ENCODE data around the gene ICA1.

Gene ICA1

GRCh38 chr7:8089036-8089780 is 172.8 kb downstream of the ICA1 start:
- DNase-seq: no peak

DNA sequence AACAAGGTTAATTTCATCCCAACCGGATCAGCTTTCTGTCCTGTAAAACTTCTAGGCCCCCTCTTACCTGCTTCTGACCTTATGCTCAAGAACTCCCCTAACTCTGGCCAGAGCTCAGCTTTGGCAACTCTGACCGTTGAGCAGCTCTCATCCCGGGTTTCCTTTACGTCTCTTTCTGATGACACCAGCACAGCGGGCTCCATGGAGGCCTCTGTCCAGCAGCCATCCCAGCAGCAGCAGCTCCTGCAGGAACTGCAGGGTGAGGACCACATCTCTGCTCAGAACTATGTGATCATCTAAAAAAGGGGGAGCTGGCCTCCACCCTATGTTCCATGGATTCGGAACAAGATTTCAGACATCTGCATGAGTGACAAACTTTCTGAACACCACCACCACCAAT is 175.7 kb downstream of the ICA1 start:
- DNase-seq: no peak

GRCh38 chr7:8085420-8085819 is 176.5 kb downstream of the ICA1 start:
- DNase-seq: no peak

DNA sequence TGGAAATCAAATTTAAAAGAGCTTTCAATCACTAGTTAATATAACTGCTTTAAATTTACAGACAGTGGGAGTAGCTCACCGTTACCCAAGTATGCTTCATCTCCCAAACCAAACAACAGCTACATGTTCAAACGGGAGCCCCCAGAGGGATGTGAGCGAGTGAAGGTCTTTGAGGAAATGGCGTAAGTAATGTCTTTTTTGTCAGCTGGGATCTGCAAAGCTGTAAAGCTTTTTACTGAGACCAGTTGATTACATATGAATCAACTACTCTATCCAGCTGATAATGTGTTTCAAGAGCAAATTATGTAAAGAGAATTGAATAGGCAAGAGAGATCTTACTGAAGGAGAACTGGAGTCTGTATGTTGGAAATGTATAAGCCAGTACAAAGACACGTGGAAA is 177.1 kb downstream of the ICA1 start:
- DNase-seq: no peak

DNA sequence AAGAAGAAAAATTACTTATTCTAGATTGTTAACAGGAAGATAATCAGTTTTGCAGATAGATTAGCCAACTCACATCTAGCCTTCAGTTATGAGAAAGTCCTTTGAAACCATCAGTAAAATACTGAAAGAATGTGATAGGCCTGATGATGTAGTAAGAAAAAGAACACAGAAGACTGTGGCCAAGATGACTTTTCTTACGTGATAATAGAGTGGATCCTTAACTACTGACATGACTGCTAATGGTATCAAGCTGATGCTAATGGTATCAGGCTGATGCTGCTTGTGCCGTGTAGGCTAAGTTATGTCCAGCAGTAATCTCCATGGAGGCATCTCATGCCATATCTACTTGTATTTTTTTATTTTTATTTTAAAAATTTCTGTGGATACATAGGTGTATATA is 179.2 kb downstream of the ICA1 start:
- no peak for DNase-seq

- DNase-seq: no peak
Measured at GRCh38 chr7:8078418-8078817, 183.5 kb downstream of the ICA1 start.

GRCh38 chr7:8070451-8071180 is 191.4 kb downstream of the ICA1 start:
- no peak for DNase-seq

GRCh38 chr7:8068892-8069686 is 192.9 kb downstream of the ICA1 start:
- DNase-seq: no peak

DNA sequence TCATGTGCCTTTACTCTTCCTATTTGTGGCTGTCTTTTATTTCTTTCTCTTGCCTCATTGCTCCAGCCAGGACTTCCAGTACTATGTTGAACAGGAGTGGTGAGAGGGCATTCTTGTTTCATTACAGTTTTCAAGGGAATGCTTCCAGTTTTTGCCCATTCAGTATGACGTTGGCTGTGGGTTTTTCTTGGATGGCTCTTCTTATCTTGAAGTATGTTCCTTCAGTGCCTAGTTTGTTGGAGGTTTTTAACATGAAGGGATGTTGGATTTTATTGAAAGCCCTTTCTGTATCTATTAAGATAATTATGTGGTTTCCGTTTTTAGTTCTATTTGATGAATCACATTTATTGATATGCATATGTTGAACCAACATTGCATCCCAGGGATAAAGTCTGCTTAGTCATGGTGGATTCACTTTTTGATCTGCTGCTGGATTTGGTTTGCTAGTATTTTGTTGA is 196.6 kb downstream of the ICA1 start:
- peak; percentile 26 for DNase-seq

- DNase-seq: no peak
Measured at GRCh38 chr7:8064828-8065227, 197.1 kb downstream of the ICA1 start.

- no peak for DNase-seq
Measured at GRCh38 chr7:8063706-8064297, 198.2 kb downstream of the ICA1 start.

DNA sequence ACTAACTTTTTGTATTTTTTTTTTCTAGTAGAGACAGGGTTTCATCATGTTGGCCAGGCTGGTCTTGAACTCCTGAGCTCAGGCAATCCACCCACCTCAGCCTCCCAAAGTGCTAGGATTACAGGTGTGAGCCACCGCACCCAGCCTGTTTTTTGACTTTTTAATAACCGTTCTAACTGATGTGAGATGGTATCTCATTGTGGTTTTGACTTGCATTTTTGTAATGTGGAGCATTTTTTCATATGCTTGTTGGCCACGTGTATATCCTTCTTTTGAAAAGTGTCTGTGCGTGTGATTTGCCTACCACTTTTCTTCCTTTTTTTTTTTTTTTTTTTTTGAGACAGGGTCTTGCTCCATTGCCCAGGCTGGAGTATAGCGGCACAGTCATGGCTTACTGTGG is 198.7 kb downstream of the ICA1 start:
- peak; percentile 43 for DNase-seq
